Liver (tissue), 3 donors: ENCODE results near the gene CACNA1C.

ENCODE experiments used
- HNF4A ChIP-seq, 2 donors: conservative IDR thresholded peaks; 2 replicates each; pipeline ENCODE4 v1.6.1; 2016; ENCODE audit warnings: antibody characterized with exemption in 2 of 2, mild to moderate bottlenecking in 2 of 2
- RXRA ChIP-seq, 2 donors: IDR thresholded peaks; 2 replicates each; pipeline ENCODE4 v1.6.1; 2017 to 2018; ENCODE audit warnings: antibody characterized with exemption in 2 of 2, mild to moderate bottlenecking in 1 of 2
- YY1 ChIP-seq: IDR thresholded peaks from 2 replicates; pipeline ENCODE4 v1.6.1; 2016; ENCODE audit warnings: antibody characterized with exemption, mild to moderate bottlenecking
- TF ChIP-seq, protein P1 (sequence below): fragments of 150-350 bp; IDR thresholded peaks from 2 replicates; pipeline ENCODE4 v1.5.1; 2017; ENCODE audit warnings: improper control_type of control experiment, low read depth, low read length; ENCODE audit not compliant: missing input control
- TF ChIP-seq, protein P2 (sequence below): IDR thresholded peaks from 2 replicates; pipeline ENCODE4 v1.6.1; 2016; ENCODE audit warnings: antibody characterized with exemption
- TF ChIP-seq, protein P3 (sequence below): IDR thresholded peaks from 2 replicates; pipeline ENCODE4 v1.6.1; 2016; ENCODE audit warnings: antibody characterized with exemption
- TF ChIP-seq, protein P4 (sequence below): IDR thresholded peaks from 2 replicates; pipeline ENCODE4 v1.6.1; 2016; ENCODE audit warnings: antibody characterized with exemption
- donor health status: healthy.
- donor health status: healthy.

DNA sequence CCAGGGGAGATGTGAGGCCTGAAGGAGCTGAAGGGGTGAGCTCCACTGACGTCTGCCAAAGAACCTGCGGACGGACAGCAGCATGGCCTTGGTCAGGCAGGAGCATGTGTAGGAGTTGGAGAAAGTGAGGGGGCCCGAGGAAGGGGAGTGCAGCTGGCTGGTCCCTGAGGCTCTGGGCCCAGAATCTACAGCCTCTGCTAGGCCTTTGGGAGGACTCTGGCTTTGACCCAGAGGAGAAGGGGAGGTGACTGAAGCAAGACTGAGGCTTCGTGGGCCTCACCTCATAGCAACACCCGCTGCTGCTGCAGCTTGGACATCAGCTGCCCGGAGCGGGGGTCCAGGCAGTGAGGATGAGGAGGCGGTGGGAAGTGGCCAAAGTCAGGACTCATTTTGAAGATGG is 525.4 kb downstream of the CACNA1C start:
- TF ChIP-seq, protein P1, sequence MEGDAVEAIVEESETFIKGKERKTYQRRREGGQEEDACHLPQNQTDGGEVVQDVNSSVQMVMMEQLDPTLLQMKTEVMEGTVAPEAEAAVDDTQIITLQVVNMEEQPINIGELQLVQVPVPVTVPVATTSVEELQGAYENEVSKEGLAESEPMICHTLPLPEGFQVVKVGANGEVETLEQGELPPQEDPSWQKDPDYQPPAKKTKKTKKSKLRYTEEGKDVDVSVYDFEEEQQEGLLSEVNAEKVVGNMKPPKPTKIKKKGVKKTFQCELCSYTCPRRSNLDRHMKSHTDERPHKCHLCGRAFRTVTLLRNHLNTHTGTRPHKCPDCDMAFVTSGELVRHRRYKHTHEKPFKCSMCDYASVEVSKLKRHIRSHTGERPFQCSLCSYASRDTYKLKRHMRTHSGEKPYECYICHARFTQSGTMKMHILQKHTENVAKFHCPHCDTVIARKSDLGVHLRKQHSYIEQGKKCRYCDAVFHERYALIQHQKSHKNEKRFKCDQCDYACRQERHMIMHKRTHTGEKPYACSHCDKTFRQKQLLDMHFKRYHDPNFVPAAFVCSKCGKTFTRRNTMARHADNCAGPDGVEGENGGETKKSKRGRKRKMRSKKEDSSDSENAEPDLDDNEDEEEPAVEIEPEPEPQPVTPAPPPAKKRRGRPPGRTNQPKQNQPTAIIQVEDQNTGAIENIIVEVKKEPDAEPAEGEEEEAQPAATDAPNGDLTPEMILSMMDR: no peak
- TF ChIP-seq, protein P2, sequence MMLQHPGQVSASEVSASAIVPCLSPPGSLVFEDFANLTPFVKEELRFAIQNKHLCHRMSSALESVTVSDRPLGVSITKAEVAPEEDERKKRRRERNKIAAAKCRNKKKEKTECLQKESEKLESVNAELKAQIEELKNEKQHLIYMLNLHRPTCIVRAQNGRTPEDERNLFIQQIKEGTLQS: no peak
- TF ChIP-seq, protein P3, sequence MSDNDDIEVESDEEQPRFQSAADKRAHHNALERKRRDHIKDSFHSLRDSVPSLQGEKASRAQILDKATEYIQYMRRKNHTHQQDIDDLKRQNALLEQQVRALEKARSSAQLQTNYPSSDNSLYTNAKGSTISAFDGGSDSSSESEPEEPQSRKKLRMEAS: no peak
- no peak for TF ChIP-seq HNF4A (conservative IDR thresholded peaks at IDR 0.05)
- TF ChIP-seq RXRA (IDR thresholded peaks at IDR 0.05): no peak
- TF ChIP-seq YY1: no peak
- TF ChIP-seq, protein P4, sequence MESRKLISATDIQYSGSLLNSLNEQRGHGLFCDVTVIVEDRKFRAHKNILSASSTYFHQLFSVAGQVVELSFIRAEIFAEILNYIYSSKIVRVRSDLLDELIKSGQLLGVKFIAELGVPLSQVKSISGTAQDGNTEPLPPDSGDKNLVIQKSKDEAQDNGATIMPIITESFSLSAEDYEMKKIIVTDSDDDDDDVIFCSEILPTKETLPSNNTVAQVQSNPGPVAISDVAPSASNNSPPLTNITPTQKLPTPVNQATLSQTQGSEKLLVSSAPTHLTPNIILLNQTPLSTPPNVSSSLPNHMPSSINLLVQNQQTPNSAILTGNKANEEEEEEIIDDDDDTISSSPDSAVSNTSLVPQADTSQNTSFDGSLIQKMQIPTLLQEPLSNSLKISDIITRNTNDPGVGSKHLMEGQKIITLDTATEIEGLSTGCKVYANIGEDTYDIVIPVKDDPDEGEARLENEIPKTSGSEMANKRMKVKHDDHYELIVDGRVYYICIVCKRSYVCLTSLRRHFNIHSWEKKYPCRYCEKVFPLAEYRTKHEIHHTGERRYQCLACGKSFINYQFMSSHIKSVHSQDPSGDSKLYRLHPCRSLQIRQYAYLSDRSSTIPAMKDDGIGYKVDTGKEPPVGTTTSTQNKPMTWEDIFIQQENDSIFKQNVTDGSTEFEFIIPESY: no peak
